ENCODE data around the gene NRXN2.
"Not testable (repeated sequence)": the region's sequence is repeated elsewhere in the genome, so short reads cannot be mapped to it uniquely, and the experiment has no call there.

NRXN2 gene

DNA sequence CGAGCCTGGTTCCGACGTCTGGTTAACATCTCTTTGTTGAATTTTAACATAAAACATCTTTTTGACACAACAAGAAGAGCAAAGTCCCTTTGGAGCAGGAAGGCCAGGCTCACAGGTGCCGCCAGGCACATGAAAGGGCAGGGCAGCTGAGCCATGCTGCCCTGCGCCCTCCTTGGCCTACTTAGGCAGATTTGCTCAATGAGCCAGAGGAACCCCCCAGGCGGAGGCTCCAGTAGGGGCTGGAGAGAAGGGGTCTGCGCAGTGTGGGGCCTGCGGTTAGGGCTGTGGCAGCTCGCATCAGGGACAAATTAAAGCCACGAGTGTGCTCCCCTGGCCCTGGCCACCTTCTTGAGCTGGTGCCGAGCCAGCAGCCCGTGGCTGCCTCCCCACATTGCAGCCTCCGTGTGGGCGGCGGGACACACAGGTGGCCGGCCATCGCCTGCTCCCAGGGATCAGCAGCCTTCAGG, 141.9 kb downstream of the NRXN2 start:
- no peak for FAIRE-seq

DNA sequence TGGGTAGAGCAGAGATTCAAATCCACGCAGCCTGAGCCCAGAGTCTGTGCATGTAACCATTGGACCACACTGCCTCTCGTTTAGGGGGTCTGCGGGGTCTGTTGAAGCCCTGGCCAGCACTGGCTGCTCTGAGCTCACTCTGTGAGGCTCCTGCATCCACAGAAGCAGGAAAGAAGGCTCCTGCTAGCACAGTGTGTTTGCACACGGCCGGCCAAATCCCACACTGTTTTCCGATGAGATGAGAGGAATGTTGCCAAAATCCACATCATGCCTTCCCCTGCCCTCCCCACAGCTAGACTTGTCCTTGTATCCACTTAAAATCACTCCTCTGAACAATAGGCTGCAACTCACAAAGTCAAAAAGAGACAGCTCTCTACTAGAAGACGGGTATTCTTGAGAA, 142.6 kb downstream of the NRXN2 start:
- FAIRE-seq = no peak

DNA sequence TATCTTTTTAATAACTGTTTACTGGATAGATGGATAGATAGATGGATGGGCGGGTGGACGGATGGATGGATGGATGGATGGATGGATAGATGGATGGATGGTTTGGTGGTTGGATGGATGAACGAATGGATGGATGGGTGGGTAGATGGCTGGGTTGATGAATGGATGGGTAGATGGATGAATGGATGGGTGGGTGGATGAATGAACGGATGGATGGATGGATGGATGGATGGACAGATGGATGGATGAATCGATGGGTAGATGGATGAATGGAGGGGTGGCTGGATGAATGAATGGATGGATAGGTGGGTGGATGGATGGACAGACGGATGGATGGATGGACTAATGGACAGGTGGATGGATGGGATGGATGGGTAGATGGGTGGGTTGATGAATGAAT, 145.8 kb downstream of the NRXN2 start:
- no peak for FAIRE-seq

DNA sequence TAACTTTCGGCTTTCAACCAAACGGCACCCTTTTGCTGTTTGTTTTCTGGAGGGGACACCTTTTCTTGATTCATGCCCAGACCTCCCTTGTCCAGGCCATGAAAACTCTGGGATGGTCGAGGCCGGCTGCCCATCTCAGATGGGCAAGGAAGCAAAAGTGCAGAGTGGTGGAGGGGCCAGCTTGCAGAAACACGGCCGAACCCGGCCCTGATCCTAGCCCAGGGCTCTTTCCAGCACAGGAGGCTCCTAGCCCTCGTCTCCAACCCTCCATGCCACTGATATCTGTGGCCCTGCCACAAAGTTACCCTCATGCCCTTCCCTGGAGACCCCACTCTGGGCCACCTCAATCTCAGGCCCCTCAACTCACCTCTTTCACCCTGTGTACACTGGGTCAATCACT, 150.9 kb downstream of the NRXN2 start:
- no peak for FAIRE-seq

DNA sequence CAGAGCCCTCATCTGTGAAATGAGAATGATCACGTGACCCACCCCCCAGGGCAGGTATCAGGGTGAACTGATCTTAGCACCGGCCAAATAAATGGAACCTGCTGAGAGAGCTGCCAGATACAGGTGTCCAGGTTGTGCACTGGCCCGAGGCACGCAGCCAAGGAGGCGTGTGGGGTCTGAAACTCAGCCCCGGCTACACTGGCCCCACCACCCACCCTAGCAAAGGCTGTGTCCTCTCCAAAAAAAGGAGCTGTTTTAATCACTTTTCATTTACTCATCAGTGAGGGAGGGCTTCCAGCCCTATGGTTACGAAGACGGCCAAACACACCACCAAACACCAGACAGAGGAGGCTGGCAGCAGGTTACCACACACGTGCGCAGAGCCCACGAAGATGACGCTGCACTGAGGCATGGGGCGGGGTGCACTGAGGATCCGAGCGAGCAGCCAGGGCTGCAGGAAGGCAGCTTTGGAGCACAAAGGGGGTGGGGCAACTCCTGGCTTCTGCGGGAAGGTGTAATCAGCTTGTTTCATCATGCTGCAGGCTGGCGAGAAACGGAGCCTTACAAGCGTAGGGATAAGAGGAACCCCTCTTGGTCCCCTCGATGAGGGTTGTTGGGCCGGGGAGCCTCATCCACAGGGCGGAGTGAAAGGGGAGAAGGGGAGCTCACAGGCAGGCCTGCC, 151.4 kb downstream of the NRXN2 start:
- no peak for FAIRE-seq

DNA sequence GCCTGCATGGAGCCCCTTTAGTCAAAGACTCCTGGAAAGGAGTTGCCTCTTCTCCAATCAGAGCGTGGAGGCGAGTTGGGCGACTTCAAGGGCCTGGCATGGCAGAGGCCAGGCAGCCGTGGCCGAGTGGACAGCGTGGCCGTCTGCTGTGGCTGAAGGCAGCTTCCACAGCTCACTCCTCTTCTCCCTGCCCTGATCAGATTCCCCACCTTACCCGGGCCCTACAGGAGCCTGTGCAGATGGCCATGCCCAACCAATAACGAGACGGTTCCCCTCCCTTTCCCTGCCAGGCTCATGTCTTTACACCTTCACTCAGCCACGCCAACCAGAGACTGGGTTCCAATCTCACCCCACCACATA, 152.0 kb downstream of the NRXN2 start:
- no peak for FAIRE-seq

DNA sequence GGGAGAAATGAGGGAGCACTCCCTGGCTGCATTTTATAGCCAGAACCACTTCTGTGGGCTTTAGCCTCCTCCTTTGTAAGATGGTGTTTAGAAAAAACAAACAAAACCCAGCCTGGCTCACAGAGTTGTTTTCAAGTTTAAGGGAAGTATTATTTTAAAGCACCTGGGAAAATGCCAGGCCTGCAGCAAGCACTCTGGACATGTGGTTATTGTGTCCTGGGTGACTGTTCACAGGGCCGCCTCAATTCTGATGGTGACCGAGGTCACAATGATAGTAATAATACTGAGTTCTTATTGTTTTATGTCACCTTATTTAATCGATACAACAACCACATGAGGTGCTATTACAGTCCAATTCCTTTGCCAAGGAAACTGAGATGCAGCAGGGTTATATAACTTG, 152.7 kb downstream of the NRXN2 start:
- no peak for FAIRE-seq

DNA sequence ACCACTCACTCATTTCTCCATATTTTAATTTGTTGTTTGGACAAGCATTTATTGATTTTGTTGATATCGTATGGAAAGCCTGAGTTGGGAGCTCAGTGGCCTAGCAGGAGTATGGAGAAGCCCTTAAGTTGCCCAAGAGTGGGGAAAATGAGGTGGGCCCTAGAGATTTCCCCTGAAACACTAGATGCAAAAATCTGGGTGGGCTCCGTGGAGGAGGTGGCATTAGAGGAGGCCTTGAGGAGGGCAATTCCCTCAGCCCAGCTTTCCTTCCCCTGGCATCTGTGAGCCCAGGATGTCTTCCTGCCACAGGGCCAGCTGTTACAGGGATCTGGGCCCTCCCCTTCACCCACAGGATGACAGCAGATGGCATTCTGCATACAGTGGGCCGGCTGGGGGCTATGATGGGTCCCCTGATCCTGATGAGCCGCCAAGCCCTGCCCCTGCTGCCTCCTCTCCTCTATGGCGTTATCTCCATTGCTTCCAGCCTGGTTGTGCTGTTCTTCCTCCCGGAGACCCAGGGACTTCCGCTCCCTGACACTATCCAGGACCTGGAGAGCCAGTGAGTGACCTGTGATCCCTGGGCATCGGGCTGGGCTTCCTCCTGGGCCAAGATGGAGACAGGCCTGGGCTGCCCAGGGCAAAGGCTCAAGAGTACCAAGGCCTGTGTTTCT, 153.6 kb downstream of the NRXN2 start:
- FAIRE-seq = no peak

DNA sequence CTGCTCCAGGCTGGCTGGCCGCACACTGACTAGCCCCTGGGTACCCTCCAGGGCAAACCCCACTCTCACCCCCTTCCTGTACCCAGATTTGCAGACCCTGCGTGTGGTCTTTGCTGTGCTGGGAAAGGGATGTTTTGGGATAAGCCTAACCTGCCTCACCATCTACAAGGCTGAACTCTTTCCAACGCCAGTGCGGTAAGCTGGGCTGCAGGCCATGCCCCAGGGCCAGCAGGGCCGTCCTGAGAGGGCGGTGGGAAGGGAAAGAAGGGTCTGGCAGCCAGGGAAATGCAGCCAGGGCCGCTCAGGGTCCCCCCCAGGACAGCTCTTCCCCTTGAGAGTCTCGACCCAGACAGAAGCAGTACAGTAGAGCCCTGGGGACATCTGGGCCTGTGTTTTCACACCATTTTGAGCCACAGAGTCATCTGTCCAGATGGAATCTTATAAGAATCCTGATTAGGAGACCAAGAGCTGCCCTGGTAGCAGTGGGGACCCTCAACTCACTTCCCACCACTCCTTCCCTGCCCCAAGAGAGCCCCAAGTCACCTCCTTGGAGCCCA, 154.3 kb downstream of the NRXN2 start:
- no peak for FAIRE-seq

DNA sequence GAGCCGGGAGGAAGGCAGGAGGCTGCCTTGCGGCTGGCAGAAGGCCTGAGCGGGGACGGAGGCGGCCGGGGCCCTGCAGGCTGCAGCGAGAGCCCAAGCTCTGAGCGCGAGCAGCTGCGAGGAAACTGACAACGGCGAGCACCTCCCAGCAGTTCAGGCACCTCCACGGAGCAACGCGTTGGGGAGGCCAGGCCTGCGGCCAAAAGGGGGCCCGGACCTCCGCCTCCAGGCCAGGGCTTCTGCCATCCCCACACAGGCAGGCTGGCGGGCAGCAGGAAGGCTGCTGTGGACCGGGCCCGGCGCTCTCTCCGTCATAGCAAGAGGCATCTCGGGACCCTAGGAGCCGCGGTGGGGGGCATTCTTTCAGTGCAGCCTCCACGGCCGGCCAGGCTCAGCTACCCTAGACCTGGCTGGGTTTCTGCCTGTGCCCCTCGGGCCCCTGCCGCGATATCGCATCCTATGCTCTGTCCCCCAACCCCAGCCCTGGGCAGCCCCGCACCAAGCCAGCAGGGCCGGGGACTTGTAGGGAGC, 154.9 kb downstream of the NRXN2 start:
- no peak for FAIRE-seq

DNA sequence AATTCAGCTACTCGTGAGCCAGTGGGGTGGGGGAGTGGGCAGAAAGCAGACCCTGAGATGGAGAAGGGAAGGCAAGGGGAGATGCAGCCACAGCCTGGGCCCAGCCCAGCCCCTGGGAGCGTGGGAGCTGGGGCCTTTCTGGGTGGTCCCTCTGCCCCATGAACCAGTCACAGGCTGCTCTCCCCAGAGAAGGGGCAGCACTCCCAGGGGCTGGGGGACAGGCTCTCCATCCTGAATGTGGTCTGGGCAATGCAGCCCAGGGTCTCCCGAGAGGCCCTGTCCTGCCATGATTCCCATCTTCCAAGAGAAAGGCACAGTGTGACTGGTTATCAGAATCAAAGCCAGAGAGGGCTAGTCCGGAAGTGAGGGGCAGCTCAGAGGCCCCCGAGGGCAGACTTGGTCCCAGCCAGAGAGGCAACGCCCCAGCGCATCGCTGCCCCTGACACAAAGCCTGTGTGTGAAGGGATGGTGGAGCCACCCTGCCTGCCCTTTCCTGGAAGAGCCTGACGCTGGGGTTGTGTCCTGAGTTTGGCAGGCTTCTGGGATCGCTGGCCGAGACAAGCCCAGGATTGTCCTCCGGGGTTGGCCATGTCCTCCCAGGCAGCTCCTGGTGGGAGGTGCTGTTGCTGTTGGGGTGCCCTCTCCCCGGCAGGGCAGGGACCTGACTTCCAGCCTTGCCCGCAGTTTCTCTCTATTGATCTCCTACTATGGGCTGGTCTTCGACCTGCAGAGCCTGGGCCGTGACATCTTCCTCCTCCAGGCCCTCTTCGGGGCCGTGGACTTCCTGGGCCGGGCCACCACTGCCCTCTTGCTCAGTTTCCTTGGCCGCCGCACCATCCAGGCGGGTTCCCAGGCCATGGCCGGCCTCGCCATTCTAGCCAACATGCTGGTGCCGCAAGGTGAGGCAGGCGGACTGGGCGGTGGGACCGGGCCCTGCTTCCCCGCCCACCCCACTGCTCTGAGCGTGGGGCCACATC, 155.8 kb downstream of the NRXN2 start:
- no peak for FAIRE-seq

DNA sequence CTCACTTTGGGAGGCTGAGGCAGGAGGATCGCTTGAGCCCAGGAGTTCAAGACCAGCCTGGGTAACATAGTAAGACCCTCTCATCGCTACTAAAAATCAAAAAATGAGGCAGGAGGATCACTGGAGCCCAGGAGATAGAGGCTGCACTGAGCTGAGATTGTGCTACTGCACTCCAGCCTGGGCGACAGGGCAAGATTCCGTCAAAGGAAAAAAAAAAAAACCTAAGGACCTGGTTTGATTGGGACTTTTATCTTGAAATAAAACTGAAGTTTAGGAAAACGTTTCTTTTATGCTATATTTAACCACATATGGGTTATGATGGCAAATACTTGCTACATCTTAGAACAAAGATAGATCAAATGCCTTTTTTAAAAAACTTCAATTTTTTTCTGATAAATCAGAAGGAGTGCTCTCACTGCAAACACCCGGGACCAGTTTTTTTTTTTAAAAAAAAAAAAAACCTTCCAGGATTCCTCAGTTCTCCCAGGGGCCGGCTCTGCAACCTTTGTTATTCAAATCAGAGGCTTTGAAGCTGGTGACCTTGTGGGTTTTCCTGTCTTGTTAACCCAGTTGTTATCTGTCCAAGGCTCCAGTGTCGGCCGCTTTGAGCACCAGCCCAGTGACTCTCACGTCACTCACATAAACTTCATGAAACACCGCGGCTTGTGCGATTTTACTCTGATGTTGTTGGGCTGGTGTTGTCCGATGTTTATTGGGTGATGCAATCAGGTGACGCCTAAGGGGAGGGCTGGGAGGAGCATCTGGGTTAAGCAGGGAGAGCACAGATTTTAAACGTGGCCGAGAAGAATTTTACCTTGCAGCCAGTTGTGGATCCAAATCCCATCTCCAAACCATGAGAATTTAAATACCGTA, 156.7 kb downstream of the NRXN2 start:
- no peak for FAIRE-seq

DNA sequence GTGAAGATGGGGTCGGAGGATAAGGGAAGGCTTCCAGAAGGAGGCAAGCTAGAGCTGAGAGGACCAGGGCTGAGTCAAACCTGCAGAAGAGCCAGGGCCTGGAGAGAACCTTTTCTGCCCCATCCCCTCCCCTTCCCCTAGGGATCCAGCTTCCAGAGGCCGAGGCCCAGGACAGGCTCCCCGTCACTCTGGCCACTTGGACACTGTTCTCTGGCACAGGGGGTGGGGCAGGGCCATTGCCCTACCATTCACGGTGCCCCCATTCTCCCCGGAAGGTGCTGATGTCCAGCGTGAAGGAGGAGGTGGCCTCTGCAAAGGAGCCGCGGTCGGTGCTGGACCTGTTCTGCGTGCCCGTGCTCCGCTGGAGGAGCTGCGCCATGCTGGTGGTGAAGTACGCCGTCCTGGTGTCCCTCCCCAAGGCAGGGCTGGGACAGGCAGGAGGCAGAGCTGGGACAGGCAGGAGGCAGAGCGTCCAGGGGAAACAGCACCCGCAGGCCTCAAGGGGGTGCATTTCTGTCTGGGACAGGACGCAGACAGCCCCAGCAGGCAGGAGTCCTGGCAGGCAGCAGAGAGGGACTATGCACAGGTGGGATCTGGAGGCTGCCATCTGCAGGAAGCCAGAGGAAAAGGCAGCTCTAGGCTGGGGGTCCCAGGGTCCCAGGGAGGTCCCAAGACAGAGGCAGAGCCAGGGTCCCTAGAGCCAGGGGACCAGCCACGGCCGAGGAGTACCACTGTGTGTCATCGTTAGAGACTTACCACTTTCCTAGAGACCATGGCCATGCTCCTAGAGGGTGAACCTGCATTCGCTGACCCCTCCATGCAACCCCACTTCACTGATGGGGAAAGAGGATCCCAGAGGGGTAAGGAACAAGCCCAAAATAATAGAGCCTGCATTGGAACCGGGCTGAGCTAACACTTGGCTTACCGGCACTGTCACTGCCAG, 157.8 kb downstream of the NRXN2 start:
- no peak for FAIRE-seq

DNA sequence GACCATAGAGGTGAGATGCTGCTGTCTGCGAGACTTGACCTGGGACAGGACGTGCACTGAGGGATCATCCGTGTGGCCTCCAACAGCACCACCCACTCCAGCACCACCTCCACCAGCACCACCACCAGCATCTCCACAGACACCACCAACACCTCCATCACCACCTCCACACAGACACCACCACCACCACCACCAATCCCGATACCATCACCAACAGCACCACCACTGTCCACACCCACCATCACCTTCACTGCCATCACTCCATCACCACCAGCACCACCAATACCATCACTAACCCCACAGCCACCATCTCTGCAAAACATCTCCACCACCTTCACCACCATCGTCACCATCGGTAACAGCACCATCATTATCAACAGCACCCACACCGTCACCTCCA, 158.6 kb downstream of the NRXN2 start:
- FAIRE-seq = no peak

DNA sequence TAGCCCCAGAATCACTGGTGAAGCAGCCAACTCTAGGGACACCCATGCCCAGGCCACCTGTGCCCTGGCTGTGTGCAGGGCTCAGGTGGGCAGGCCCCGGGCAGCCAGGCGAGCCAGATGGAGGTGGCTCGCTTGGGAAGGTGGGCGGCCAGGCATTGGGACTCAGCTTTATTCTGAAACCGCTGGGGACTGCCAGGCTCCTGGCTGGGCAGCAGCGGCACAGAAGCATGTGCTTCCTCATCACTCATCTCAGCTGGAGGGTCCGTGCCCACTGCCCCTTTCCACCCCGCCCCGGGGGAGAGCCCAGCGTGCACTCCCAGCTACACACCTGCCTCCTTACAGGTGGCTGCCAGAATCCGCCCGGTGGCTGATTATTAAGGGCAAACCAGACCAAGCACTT, 159.0 kb downstream of the NRXN2 start:
- FAIRE-seq = no peak

DNA sequence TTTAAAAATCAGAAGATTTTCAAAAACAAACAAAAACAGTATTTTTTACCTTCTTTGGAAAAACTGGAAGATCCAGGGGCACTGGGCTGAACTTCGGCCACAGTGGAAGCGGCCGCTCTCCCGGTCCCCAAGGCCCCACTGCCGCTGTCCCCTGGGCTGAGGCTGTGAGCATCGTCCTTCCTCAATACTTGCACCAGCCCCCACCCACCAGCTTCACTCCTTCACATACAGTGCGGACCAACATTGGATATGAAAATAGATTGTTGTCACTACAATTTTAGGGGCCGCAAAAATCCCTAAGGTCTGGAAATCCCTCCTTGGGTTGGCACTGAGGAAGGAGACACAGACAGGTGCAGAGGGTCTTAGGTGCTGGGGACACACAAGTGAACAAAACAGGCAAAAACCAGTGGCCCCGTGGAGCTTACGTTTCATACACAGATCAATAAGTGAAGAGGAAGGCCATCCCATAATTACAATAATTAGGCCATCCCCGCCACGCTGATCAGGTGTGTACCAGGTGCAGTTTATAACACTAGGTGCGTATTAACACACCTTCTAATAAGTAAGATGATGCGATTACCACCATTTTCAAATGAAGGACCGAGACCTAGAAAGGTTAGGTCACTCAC, 160.2 kb downstream of the NRXN2 start:
- FAIRE-seq = no peak

DNA sequence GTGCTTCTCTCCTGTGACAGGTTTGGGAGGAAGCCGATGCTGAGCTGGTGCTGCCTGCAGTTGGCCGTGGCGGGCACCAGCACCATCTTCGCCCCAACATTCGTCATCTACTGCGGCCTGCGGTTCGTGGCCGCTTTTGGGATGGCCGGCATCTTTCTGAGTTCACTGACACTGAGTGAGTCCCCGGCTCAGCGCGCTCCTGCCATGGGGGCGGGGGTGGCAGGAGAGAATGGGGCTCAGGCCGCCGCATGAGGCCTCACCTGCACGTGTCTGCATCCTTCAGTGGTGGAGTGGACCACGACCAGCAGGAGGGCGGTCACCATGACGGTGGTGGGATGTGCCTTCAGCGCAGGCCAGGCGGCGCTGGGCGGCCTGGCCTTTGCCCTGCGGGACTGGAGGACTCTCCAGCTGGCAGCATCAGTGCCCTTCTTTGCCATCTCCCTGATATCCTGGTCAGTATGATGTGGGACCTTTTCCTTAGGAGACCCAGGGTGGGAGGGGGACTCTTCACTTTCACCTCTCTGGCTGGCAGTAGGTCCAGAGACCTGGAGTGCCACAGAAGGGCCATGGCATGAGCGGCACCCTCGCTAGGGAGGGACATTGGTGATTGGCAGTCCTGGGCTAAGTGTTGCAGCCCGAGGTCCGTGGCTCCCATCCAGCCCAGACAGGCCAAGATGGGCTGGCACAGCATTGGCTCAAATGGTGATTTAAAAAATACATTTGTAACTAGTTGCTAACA, 160.8 kb downstream of the NRXN2 start:
- FAIRE-seq = no peak

DNA sequence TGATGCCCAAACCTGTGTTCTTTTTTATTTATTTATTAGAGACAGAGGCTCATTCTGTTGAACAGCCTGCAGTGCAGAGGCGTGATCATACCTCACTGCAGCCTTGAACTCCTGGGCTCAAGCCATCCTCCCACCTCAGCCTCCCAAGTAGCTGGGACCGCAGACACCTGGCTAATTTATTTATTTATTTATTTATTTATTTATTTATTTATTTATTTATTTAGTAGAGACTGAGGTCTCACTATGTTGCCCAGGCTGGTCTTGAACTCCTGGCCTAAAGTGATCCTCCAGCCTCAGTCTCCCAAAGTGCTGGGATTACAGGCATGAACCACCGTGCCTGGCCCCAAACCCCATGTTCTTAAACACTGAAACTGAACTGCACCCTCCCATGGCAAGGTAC, 161.6 kb downstream of the NRXN2 start:
- FAIRE-seq = not testable (repeated sequence)

DNA sequence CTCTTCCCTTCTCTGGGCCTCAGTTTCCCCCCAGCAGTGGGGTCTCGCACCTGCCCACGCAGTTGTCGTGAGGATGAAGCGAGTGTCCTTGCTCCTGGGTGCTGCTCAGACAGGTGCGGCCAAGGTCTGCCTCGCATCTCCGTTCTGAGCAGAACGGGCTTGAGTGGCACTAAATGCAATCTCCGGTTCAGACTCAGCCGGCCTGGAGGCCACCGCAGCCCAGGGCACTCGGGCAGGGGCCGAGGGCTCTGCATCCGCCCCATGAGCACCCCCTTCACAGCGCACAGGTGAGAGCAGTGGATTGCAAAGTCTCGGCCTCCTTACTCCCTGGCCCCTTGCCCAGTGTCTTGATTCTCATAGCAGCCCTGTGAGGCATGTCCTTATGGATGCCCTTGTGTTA, 162.1 kb downstream of the NRXN2 start:
- no peak for FAIRE-seq

Measured in A204.1 (cell line).